Measurements from ENCODE around the gene MAP7D2. TPM values are rescaled to one million over a fixed set of nuclear protein-coding genes. Genes with fewer than 3 reads are reported as not detected.

MAP7D2 gene
- total RNA-seq, 4 donors from 2014 or later = 2.1 to 4.4 (median 2.2) TPM; not detected in 1

DNA sequence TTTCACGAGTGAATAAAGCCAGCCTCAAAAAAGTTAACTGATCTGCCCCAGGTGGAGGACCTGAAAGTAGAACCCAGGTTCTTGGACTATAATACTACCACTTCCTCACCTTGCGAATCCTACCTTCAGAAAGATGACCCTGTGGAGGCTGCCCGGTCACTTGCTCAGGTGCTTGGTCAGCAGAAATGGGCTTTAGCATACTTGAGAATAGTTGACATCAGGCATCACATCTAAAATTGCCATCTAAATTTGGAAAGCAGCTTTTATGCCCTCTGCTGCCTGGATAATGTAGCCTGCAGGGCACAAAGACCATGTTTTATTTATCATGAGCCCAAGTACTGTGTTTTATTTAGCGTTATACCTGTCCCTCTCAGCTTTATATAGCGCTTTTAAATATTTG, 128.9 kb downstream of the MAP7D2 start:
- H3K27ac ChIP-seq = no peak overlapping the region
- TF ChIP-seq POLR2AphosphoS5 (IDR thresholded peaks at IDR 0.05) (no peak), POLR2A (IDR thresholded peaks at IDR 0.05) (no peak), EP300 (IDR thresholded peaks at IDR 0.05; ENCODE audit: low read depth) (no peak)
- TF ChIP-seq, protein P1, sequence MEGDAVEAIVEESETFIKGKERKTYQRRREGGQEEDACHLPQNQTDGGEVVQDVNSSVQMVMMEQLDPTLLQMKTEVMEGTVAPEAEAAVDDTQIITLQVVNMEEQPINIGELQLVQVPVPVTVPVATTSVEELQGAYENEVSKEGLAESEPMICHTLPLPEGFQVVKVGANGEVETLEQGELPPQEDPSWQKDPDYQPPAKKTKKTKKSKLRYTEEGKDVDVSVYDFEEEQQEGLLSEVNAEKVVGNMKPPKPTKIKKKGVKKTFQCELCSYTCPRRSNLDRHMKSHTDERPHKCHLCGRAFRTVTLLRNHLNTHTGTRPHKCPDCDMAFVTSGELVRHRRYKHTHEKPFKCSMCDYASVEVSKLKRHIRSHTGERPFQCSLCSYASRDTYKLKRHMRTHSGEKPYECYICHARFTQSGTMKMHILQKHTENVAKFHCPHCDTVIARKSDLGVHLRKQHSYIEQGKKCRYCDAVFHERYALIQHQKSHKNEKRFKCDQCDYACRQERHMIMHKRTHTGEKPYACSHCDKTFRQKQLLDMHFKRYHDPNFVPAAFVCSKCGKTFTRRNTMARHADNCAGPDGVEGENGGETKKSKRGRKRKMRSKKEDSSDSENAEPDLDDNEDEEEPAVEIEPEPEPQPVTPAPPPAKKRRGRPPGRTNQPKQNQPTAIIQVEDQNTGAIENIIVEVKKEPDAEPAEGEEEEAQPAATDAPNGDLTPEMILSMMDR (IDR thresholded peaks at IDR 0.05) = no peak
- no peaks in the 10 kb centered on the region for H3K27me3 ChIP-seq
- intact Hi-C loops (cut with DNase I; ENCODE audit: low total_unique reads) = no loop called here
- WGBS, 2 donors (ENCODE audit: low coverage in 1 of 2) = 81 to 83% methylated on average over 3 to 5 of the region's 5 CpGs
- no peak overlapping the region for H3K4me3 ChIP-seq
- no peak for DNase-seq
- no peaks in the 10 kb centered on the region for H3K9me3 ChIP-seq
- in situ Hi-C loops (cut with MboI; ENCODE audit: low pct_ligation_motif_present in 1 of 4, low pct_unique_long_range_greater_than_20kb in 1 of 4, low sequenced_read_pairs in 3 of 4) = no loop called here
- peaks cover 0 to 15% (median 3%) of the 10 kb centered on the region in 4 donors for H3K4me1 ChIP-seq
- no peaks in the 10 kb centered on the region for H3K36me3 ChIP-seq

DNA sequence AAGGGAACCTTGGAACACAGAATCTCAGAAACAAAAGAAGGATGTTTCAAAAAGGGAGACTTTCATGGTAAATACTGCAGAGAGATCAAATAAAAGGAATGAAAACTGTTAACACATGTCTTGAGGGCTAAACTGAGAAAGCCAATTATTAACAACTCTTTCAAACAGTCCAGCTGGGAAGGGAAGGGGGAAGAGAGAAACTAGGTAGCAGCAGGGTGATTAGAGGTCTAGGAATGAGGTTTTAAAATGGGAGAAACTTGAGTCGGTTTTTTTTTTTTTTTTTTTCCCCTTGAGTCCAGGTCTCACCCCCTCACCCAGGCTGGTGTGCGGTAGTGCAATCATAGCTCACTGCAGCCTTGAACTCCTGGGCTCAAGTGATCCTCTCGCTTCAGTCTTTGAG, 130.2 kb downstream of the MAP7D2 start:
- intact Hi-C loops (cut with DNase I; ENCODE audit: low total_unique reads) (no loop called here), in situ Hi-C loops (cut with MboI; ENCODE audit: low pct_ligation_motif_present in 1 of 4, low pct_unique_long_range_greater_than_20kb in 1 of 4, low sequenced_read_pairs in 3 of 4) (no loop called here)
- H3K9me3 ChIP-seq = no peaks in the 10 kb centered on the region
- H3K36me3 ChIP-seq = no peaks in the 10 kb centered on the region
- TF ChIP-seq EP300 (IDR thresholded peaks at IDR 0.05; ENCODE audit: low read depth) (no peak), POLR2A (IDR thresholded peaks at IDR 0.05) (no peak), POLR2AphosphoS5 (IDR thresholded peaks at IDR 0.05) (no peak)
- TF ChIP-seq, protein P1 (IDR thresholded peaks at IDR 0.05) = no peak
- DNase-seq = no peak
- peaks cover 0 to 14% (median 3%) of the 10 kb centered on the region in 4 donors for H3K4me1 ChIP-seq
- H3K27me3 ChIP-seq = no peaks in the 10 kb centered on the region
- no peak overlapping the region for H3K4me3 ChIP-seq
- WGBS, 2 donors (ENCODE audit: low coverage in 1 of 2) = 73% methylated on average over 3 of the region's 3 CpGs; no CpG with 5 or more reads in 1 of the 2 donors
- no peak overlapping the region for H3K27ac ChIP-seq

DNA sequence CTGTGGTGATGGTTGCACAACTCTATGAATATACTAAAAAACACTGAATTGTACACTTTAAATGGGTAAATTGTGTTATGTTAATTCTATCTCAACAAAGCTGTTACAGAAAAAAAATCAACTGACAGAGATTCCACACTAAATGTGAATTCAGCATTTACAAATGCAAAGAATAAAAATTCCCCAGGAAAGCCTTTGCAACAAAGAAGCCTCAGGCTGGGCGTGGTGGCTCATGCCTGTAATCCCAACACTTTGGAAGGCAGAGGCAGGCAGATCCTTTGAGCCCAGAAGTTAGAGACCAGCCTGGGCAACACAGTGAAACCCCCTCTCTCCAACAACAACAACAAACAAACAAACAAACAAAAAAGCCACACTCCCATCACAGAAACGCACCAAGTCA, 134.8 kb downstream of the MAP7D2 start:
- H3K36me3 ChIP-seq = no peaks in the 10 kb centered on the region
- H3K4me3 ChIP-seq = no peak overlapping the region
- H3K27ac ChIP-seq = no peak overlapping the region
- H3K9me3 ChIP-seq = no peaks in the 10 kb centered on the region
- intact Hi-C loops (cut with DNase I; ENCODE audit: low total_unique reads) (no loop called here), in situ Hi-C loops (cut with MboI; ENCODE audit: low pct_ligation_motif_present in 1 of 4, low pct_unique_long_range_greater_than_20kb in 1 of 4, low sequenced_read_pairs in 3 of 4) (no loop called here)
- no peak for DNase-seq
- H3K4me1 ChIP-seq = no peaks in the 10 kb centered on the region
- 72% methylated on average over 2 of the region's 2 CpGs; no CpG with 5 or more reads in 1 of the 2 donors for WGBS, 2 donors (ENCODE audit: low coverage in 1 of 2)
- TF ChIP-seq, protein P1 (IDR thresholded peaks at IDR 0.05) = no peak
- no peaks in the 10 kb centered on the region for H3K27me3 ChIP-seq

DNA sequence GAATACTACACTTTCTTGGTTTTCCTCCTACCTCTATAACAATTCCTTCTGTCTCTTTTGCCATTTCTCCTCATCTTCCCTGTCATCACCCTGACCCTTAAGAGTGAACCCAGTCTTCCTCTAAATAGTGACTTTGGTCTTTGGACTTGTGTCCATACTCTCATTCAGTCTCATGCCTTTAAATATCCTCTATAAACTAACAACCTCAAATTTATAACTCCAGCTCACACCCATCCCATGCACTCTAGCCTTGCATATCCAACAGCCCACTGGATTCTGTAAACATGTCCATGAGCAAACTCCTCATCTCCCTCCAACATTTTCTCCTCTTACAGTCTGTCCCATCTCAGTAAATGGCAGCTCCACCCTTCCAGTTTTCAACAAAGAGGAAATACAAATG, 140.9 kb downstream of the MAP7D2 start:
- intact Hi-C loops (cut with DNase I; ENCODE audit: low total_unique reads) (no loop called here), in situ Hi-C loops (cut with MboI; ENCODE audit: low pct_ligation_motif_present in 1 of 4, low pct_unique_long_range_greater_than_20kb in 1 of 4, low sequenced_read_pairs in 3 of 4) (no loop called here)
- peaks cover 0 to 10% (median 0%) of the 10 kb centered on the region in 4 donors for H3K4me1 ChIP-seq
- H3K4me3 ChIP-seq = no peak overlapping the region
- no peaks in the 10 kb centered on the region for H3K9me3 ChIP-seq
- no peak for DNase-seq
- peak overlapping the region in 2 of 4 donors; percentile 43 to 52 for H3K27ac ChIP-seq
- TF ChIP-seq EP300 (IDR thresholded peaks at IDR 0.05; ENCODE audit: low read depth) = no peak
- no peak for TF ChIP-seq POLR2A (IDR thresholded peaks at IDR 0.05)
- no peaks in the 10 kb centered on the region for H3K36me3 ChIP-seq
- H3K27me3 ChIP-seq = no peaks in the 10 kb centered on the region

DNA sequence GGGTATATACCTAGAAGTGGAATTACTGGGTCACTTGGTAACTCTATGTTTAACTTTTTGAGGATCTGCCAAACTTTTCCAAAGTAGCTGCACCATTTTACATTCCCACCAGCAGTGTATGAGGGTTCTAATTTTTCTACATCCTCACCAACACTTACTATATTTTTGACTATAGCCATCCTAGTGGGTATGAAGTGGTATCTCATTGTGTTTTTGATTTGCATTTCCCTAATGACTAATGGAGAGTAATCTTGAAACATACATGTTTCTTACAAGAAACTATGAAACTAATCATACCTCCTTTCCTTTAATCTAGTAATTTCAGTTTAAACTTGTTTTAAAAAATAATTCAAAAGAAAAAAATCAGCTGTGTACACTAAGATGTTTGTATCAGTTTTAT, 143.7 kb downstream of the MAP7D2 start:
- no peaks in the 10 kb centered on the region for H3K36me3 ChIP-seq
- H3K27me3 ChIP-seq = no peaks in the 10 kb centered on the region
- no peaks in the 10 kb centered on the region for H3K9me3 ChIP-seq
- H3K4me1 ChIP-seq = peaks cover 0 to 10% (median 0%) of the 10 kb centered on the region in 4 donors
- H3K27ac ChIP-seq = no peak overlapping the region
- no peak overlapping the region for H3K4me3 ChIP-seq
- DNase-seq = no peak
- TF ChIP-seq, protein P1 (IDR thresholded peaks at IDR 0.05) = no peak
- TF ChIP-seq EP300 (IDR thresholded peaks at IDR 0.05; ENCODE audit: low read depth) = no peak
- no peak for TF ChIP-seq POLR2A (IDR thresholded peaks at IDR 0.05)
- TF ChIP-seq POLR2AphosphoS5 (IDR thresholded peaks at IDR 0.05) = no peak
- in situ Hi-C loops (cut with MboI; ENCODE audit: low pct_ligation_motif_present in 1 of 4, low pct_unique_long_range_greater_than_20kb in 1 of 4, low sequenced_read_pairs in 3 of 4) = no loop called here
- intact Hi-C loops (cut with DNase I; ENCODE audit: low total_unique reads) = no loop called here

Data from transverse colon (tissue), 4 donors.